ENCODE data around the gene CCDC6. TPM values are rescaled to one million over a fixed set of nuclear protein-coding genes. Genes with fewer than 3 reads are reported as not detected.
"Not testable (repeated sequence)": the region's sequence is repeated elsewhere in the genome, so short reads cannot be mapped to it uniquely, and the experiment has no call there.

Gene CCDC6
- total and polyA plus RNA-seq, 9 donors = 12.2 to 46.8 (median 34.1) TPM

GRCh38 chr10:59745163-59745650 lies 161.1 kb downstream of the CCDC6 start:
- TF ChIP-seq CTCF (IDR thresholded peaks at IDR 0.05) = no peak
- TF ChIP-seq EP300 (IDR thresholded peaks at IDR 0.05) = no peak
- no peak for TF ChIP-seq POLR2A (IDR thresholded peaks at IDR 0.05)
- no peaks in the 10 kb centered on the region for H3K9me3 ChIP-seq
- DNase-seq = no peak
- no peak overlapping the region for H3K4me3 ChIP-seq
- H3K36me3 ChIP-seq = no peaks in the 10 kb centered on the region
- no peaks in the 10 kb centered on the region for H3K27me3 ChIP-seq
- WGBS, 3 donors = 51 to 72% (median 56%) methylated on average over 2 of the region's 2 CpGs
- no peak overlapping the region for H3K27ac ChIP-seq
- H3K4me1 ChIP-seq (ENCODE audit: insufficient read depth) = no peaks in the 10 kb centered on the region
- intact Hi-C loops (cut with DNase I) = no loop called here

- intact Hi-C loops (cut with DNase I); H3K4me3 ChIP-seq; H3K36me3 ChIP-seq; H3K27ac ChIP-seq; H3K4me1 ChIP-seq (ENCODE audit: insufficient read depth); DNase-seq; H3K27me3 ChIP-seq; H3K9me3 ChIP-seq: not testable (repeated sequence)
- WGBS, 3 donors = 42 to 54% (median 48%) methylated on average over 6 of the region's 6 CpGs
Observed at GRCh38 chr10:59744762-59745161, 161.6 kb downstream of the CCDC6 start.

GRCh38 chr10:59744156-59744555 lies 162.2 kb downstream of the CCDC6 start:
- H3K27me3 ChIP-seq; DNase-seq; H3K36me3 ChIP-seq; H3K4me1 ChIP-seq (ENCODE audit: insufficient read depth); H3K27ac ChIP-seq; H3K9me3 ChIP-seq; intact Hi-C loops (cut with DNase I); H3K4me3 ChIP-seq: not testable (repeated sequence)
- 92 to 95% (median 93%) methylated on average over 23 to 32 of the region's 32 CpGs for WGBS, 3 donors

DNA sequence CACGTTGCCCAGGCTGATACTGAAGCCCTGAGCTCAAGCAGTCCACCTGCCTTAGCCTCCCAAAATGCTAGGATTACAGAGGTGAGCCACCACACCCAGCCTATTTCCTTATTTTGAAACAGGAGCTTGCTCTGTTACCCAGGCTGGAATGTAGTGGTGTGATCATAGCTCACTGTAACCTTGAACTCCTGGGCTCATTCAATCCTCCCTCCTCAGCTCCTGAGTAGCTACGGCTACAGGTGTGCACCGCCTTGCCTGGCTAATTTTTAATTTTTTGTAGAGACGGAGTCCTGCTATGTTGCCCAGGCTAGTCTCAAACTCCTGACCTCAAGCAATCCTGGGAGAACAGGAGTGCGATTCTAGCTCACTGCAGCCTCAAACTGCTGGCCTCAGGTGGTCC lies 164.8 kb downstream of the CCDC6 start:
- H3K27me3 ChIP-seq = no peaks in the 10 kb centered on the region
- TF ChIP-seq EP300 (IDR thresholded peaks at IDR 0.05) = no peak
- TF ChIP-seq POLR2A (IDR thresholded peaks at IDR 0.05) = no peak
- TF ChIP-seq CTCF (IDR thresholded peaks at IDR 0.05) = no peak
- no peak overlapping the region for H3K4me3 ChIP-seq
- WGBS, 3 donors = 91 to 93% (median 91%) methylated on average over 5 of the region's 5 CpGs
- DNase-seq = no peak
- intact Hi-C loops (cut with DNase I) = no loop called here
- no peak overlapping the region for H3K27ac ChIP-seq
- no peaks in the 10 kb centered on the region for H3K9me3 ChIP-seq
- H3K4me1 ChIP-seq (ENCODE audit: insufficient read depth) = no peaks in the 10 kb centered on the region
- H3K36me3 ChIP-seq = no peaks in the 10 kb centered on the region

GRCh38 chr10:59741048-59741447 lies 165.3 kb downstream of the CCDC6 start:
- H3K27ac ChIP-seq = no peak overlapping the region
- no peaks in the 10 kb centered on the region for H3K9me3 ChIP-seq
- H3K36me3 ChIP-seq = no peaks in the 10 kb centered on the region
- DNase-seq = no peak
- no peaks in the 10 kb centered on the region for H3K27me3 ChIP-seq
- intact Hi-C loops (cut with DNase I) = no loop called here
- TF ChIP-seq EP300 (IDR thresholded peaks at IDR 0.05) = no peak
- TF ChIP-seq CTCF (IDR thresholded peaks at IDR 0.05) = no peak
- no peak for TF ChIP-seq POLR2A (IDR thresholded peaks at IDR 0.05)
- H3K4me1 ChIP-seq (ENCODE audit: insufficient read depth) = no peaks in the 10 kb centered on the region
- no peak overlapping the region for H3K4me3 ChIP-seq

Other genes with a start within 250 kb of the CCDC6 start
- gene SLC16A9, start 196.7 kb downstream of the CCDC6 start, total RNA-seq = 10 to 100 TPM in 6 of 7 donors, 1 to 10 TPM in 1; 8.1 to 41.5 (median 30.7) TPM
- gene SLC16A9, start 196.7 kb downstream of the CCDC6 start, polyA plus RNA-seq = 10 to 100 TPM; 22.8 to 40.0 TPM
- gene MRLN, start 153.1 kb downstream of the CCDC6 start, total RNA-seq = under 1 TPM in 1 of 7 donors, not detected in 6; 0.80 TPM
- gene MRLN, start 153.1 kb downstream of the CCDC6 start, polyA plus RNA-seq = not detected

Data from ovary (tissue), 9 donors.